ENCODE measurements around the gene AMOT.

The AMOT gene

GRCh38 chrX:112766774-112767173, 73.9 kb downstream of the AMOT start:
- peak; percentile 38 for ATAC-seq (ENCODE audit: low read depth)
- no peak overlapping the region for H3K4me3 Mint-ChIP-seq
- H3K27me3 Mint-ChIP-seq = no peaks in the 10 kb centered on the region
- H3K9me3 Mint-ChIP-seq = peaks cover 1% of the 10 kb centered on the region
- H3K27ac Mint-ChIP-seq = no peak overlapping the region
- no peak for DNase-seq (ENCODE audit: low spot score in 2 of 2)
- H3K4me1 Mint-ChIP-seq = peaks cover 11% of the 10 kb centered on the region
- H3K36me3 Mint-ChIP-seq = no peaks in the 10 kb centered on the region

- Mint-ChIP-seq H3K4me3 (peak overlapping the region; percentile 61), H3K27ac (peak overlapping the region; percentile 68), H3K9me3 (no peaks in the 10 kb centered on the region), H3K27me3 (no peaks in the 10 kb centered on the region), H3K4me1 (peaks cover 7% of the 10 kb centered on the region), H3K36me3 (no peaks in the 10 kb centered on the region)
- ATAC-seq (ENCODE audit: low read depth) (peak; percentile 98), DNase-seq (ENCODE audit: low spot score in 2 of 2) (peak in 1 of 2 donors; percentile 4)
Measured at GRCh38 chrX:112761242-112762207, 79.1 kb downstream of the AMOT start.

- peaks cover 7% of the 10 kb centered on the region for H3K4me1 Mint-ChIP-seq
- no peak for DNase-seq (ENCODE audit: low spot score in 2 of 2)
- H3K36me3 Mint-ChIP-seq = no peaks in the 10 kb centered on the region
- H3K27me3 Mint-ChIP-seq = no peaks in the 10 kb centered on the region
- no peak overlapping the region for H3K27ac Mint-ChIP-seq
- no peaks in the 10 kb centered on the region for H3K9me3 Mint-ChIP-seq
- no peak for ATAC-seq (ENCODE audit: low read depth)
- H3K4me3 Mint-ChIP-seq = no peak overlapping the region
Measured at GRCh38 chrX:112760697-112761096, 79.9 kb downstream of the AMOT start.

DNA sequence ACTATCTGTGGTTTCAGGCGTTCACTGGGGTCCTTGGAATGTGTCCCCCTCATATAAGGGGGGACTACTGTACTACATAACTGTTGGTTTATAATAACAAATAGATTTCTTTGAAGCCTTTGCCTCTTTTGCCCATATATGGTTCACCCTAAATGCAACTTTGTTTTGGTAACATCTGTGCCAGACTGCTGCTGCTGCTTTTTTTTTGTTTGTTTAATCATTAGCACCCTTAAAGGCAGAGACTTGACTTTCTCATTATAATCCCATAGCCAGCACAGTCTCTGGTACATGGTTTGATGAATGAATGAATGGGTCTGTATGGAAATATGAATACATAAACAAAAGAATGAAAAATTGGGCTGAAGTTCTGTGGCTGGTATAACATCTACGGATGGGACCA, 80.7 kb downstream of the AMOT start:
- ATAC-seq (ENCODE audit: low read depth) (no peak), DNase-seq (ENCODE audit: low spot score in 2 of 2) (no peak)
- no peak overlapping the region for H3K4me3 Mint-ChIP-seq
- no peaks in the 10 kb centered on the region for H3K9me3 Mint-ChIP-seq
- no peaks in the 10 kb centered on the region for H3K27me3 Mint-ChIP-seq
- no peak overlapping the region for H3K27ac Mint-ChIP-seq
- H3K36me3 Mint-ChIP-seq = no peaks in the 10 kb centered on the region
- H3K4me1 Mint-ChIP-seq = peaks cover 7% of the 10 kb centered on the region

DNA sequence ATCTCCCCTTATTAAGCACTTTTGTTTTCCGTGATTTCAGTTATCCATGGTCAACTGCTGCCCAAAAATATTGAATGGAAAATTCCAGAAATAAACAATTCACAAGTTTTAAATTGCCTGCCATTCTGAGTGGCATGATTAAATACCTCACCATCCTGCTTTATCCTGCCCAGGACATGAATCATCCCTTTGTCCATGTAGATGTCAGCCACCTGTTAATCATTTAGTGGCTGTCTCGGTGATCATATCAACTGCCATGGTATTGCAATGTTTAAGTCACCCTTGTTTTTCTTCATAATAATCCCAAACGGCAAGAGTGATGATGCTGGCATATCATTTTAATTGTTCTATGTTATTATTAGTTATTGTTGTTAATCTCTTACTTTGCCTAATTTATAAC, 81.1 kb downstream of the AMOT start:
- no peak for DNase-seq (ENCODE audit: low spot score in 2 of 2)
- H3K27ac Mint-ChIP-seq = no peak overlapping the region
- no peaks in the 10 kb centered on the region for H3K9me3 Mint-ChIP-seq
- no peaks in the 10 kb centered on the region for H3K36me3 Mint-ChIP-seq
- peaks cover 7% of the 10 kb centered on the region for H3K4me1 Mint-ChIP-seq
- no peaks in the 10 kb centered on the region for H3K27me3 Mint-ChIP-seq
- ATAC-seq (ENCODE audit: low read depth) = no peak
- H3K4me3 Mint-ChIP-seq = no peak overlapping the region

GRCh38 chrX:112757946-112758345, 82.7 kb downstream of the AMOT start:
- H3K4me1 Mint-ChIP-seq = peaks cover 7% of the 10 kb centered on the region
- no peak for ATAC-seq (ENCODE audit: low read depth)
- DNase-seq (ENCODE audit: low spot score in 2 of 2) = no peak
- H3K4me3 Mint-ChIP-seq = no peak overlapping the region
- H3K27me3 Mint-ChIP-seq = no peaks in the 10 kb centered on the region
- H3K27ac Mint-ChIP-seq = no peak overlapping the region
- H3K36me3 Mint-ChIP-seq = no peaks in the 10 kb centered on the region
- no peaks in the 10 kb centered on the region for H3K9me3 Mint-ChIP-seq

DNA sequence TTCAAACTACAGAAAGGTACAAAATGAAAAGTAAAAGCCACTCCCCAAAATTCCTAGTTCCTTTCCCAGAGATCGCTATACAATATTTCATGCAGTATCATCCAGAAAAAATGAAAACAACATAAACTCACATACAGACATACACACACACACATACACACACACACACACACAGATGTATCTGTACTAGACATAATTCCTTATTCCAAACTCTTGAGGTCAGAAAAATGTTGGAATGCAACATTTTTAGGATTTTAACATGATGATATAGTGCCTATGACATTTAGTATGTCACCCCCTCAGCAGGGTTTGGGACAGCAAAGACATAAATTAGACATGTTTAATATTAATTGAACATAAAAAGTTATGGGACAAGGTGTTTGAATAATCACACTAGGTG, 87.5 kb downstream of the AMOT start:
- Mint-ChIP-seq H3K27ac (no peak overlapping the region), H3K36me3 (no peaks in the 10 kb centered on the region), H3K27me3 (no peaks in the 10 kb centered on the region), H3K9me3 (no peaks in the 10 kb centered on the region), H3K4me3 (no peak overlapping the region), H3K4me1 (no peaks in the 10 kb centered on the region)
- no peak for DNase-seq (ENCODE audit: low spot score in 2 of 2)
- no peak for ATAC-seq (ENCODE audit: low read depth)

GRCh38 chrX:112751076-112751475, 89.6 kb downstream of the AMOT start:
- no peaks in the 10 kb centered on the region for H3K36me3 Mint-ChIP-seq
- no peak overlapping the region for H3K27ac Mint-ChIP-seq
- ATAC-seq (ENCODE audit: low read depth) (no peak), DNase-seq (ENCODE audit: low spot score in 2 of 2) (no peak)
- H3K9me3 Mint-ChIP-seq = no peaks in the 10 kb centered on the region
- no peak overlapping the region for H3K4me3 Mint-ChIP-seq
- H3K27me3 Mint-ChIP-seq = no peaks in the 10 kb centered on the region
- H3K4me1 Mint-ChIP-seq = no peaks in the 10 kb centered on the region

GRCh38 chrX:112746812-112747595, 93.6 kb downstream of the AMOT start:
- H3K9me3 Mint-ChIP-seq = no peaks in the 10 kb centered on the region
- peaks cover 7% of the 10 kb centered on the region for H3K27me3 Mint-ChIP-seq
- H3K4me3 Mint-ChIP-seq = no peak overlapping the region
- no peak overlapping the region for H3K27ac Mint-ChIP-seq
- H3K36me3 Mint-ChIP-seq = no peaks in the 10 kb centered on the region
- no peak for ATAC-seq (ENCODE audit: low read depth)
- H3K4me1 Mint-ChIP-seq = no peaks in the 10 kb centered on the region
- no peak for DNase-seq (ENCODE audit: low spot score in 2 of 2)

DNA sequence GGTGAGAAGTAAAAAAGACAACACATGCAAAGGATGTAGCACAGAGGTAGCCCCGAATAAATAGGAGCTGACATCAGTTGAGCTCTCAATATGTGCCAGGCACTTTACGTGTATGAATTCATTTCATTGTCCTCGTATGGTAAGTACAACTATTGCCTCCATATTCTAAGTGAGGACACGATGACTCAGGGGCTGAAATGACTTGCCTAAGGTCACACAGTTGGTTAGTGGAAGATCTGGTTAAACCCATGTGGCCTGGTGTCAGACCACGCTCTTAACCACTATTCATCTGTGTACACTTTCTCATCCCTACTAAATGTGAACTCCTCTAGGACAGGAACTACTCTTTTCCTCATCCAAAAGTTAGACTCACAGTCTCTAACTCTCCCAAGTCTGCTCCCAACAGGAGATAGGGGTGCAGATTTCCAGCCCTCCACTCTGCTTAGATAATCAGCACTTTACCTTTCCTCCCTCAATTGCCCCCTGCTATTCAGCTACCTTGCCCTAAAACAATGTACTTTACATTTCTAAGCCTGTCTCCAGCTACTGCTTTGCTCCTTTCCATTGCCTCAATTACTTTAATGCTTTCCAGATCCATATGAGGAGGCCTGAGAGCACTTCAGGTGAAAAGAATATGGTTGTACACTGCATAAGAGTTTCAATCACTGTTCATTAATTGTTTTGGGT, 102.1 kb downstream of the AMOT start:
- H3K4me3 Mint-ChIP-seq = no peak overlapping the region
- H3K27ac Mint-ChIP-seq = no peak overlapping the region
- no peak for ATAC-seq (ENCODE audit: low read depth)
- H3K9me3 Mint-ChIP-seq = no peaks in the 10 kb centered on the region
- H3K36me3 Mint-ChIP-seq = no peaks in the 10 kb centered on the region
- no peak for DNase-seq (ENCODE audit: low spot score in 2 of 2)
- peaks cover 7% of the 10 kb centered on the region for H3K4me1 Mint-ChIP-seq
- H3K27me3 Mint-ChIP-seq = no peaks in the 10 kb centered on the region

DNA sequence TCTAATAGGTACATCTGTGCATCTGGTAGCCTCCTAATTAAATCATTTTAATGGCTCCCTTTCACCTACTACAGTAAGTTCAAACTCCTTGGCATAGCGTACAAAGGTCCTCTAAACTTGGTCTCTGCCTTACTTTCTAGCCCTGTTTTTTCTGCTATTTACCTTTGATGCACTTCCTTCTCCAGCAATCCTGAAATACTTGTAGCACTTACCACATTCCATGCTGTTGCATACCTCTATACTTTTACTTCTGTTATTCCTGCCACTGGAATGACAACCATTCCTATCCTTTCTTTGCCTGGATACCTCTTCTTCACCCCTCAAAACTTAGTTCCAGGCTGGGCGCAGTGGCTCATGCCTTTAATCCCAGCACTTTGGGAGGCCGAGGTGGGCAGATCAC, 104.3 kb downstream of the AMOT start:
- H3K36me3 Mint-ChIP-seq = no peaks in the 10 kb centered on the region
- H3K4me3 Mint-ChIP-seq = no peak overlapping the region
- DNase-seq (ENCODE audit: low spot score in 2 of 2) = no peak
- H3K4me1 Mint-ChIP-seq = peaks cover 10% of the 10 kb centered on the region
- H3K9me3 Mint-ChIP-seq = no peaks in the 10 kb centered on the region
- no peak for ATAC-seq (ENCODE audit: low read depth)
- no peak overlapping the region for H3K27ac Mint-ChIP-seq
- H3K27me3 Mint-ChIP-seq = no peaks in the 10 kb centered on the region

DNA sequence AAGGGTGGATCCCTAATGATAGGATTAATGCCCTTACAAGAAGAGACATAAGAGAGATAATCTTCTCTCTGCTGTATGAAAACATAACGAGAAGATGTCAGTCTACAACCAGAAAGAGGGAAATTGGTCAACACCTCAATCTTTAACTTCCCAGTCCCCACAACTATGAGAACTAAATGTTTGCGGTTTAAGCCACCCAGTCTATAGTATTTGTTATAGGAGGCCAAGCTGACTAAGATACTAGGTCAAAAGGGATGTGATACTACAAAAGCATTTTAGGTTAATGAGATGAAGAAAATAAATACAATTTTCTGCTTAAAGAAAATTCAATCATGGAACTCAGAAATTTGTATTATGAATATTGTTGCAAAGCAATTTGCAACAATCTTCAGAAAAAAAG, 105.5 kb downstream of the AMOT start:
- Mint-ChIP-seq H3K27ac (no peak overlapping the region), H3K4me3 (no peak overlapping the region), H3K4me1 (peaks cover 10% of the 10 kb centered on the region), H3K27me3 (no peaks in the 10 kb centered on the region), H3K36me3 (no peaks in the 10 kb centered on the region), H3K9me3 (no peaks in the 10 kb centered on the region)
- ATAC-seq (ENCODE audit: low read depth) (no peak), DNase-seq (ENCODE audit: low spot score in 2 of 2) (no peak)

- Mint-ChIP-seq H3K4me1 (peaks cover 10% of the 10 kb centered on the region), H3K9me3 (no peaks in the 10 kb centered on the region), H3K36me3 (no peaks in the 10 kb centered on the region), H3K27ac (no peak overlapping the region), H3K4me3 (peak overlapping the region; percentile 54), H3K27me3 (no peaks in the 10 kb centered on the region)
- DNase-seq (ENCODE audit: low spot score in 2 of 2) (no peak), ATAC-seq (ENCODE audit: low read depth) (peak; percentile 38)
Measured at GRCh38 chrX:112734290-112734689, 106.3 kb downstream of the AMOT start.

DNA sequence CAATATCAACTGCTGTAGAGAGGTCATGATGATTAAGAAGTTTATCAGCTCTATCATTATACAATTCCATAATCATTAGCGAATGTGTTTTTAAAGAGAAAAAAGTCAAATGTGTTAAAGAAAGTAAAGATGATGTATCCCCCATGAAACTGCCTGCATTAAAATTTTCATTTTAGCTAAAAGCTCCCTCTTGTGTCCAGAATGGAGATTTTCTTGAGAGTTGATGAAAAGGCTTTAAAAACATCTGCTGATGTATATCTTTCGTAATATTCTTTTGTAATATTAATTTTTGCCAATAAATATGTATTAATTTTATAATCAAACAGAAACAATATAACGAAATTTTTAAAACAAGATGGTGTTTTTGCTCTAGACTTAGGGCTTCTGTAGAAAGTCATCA, 108.8 kb downstream of the AMOT start:
- Mint-ChIP-seq H3K4me1 (peaks cover 10% of the 10 kb centered on the region), H3K27me3 (no peaks in the 10 kb centered on the region), H3K4me3 (no peak overlapping the region), H3K36me3 (no peaks in the 10 kb centered on the region), H3K27ac (no peak overlapping the region), H3K9me3 (no peaks in the 10 kb centered on the region)
- DNase-seq (ENCODE audit: low spot score in 2 of 2) (no peak), ATAC-seq (ENCODE audit: low read depth) (no peak)
